Measurements from ENCODE around the gene PRR20B.
"Not testable (repeated sequence)": the region's sequence is repeated elsewhere in the genome, so short reads cannot be mapped to it uniquely, and the experiment has no call there.

The PRR20B gene

DNA sequence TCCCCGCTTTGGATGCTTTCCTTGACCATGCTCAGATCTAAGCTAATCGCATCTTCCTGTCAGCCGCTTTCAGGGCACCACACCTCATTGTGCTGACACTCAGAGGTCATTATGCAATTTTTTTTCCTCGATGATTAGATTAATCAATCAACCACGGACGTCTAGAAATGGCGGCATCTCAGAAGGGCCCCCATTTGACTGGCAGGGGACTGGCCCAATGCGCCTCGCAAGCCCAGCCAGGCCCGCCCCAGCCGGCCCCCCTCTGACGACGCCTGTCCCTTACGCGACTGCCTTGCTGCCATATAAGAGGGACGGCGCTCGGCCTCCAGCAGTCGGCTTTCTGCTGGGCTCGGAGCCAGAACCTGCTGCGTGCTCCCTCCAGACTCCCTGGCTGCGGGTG lies at the start of gene PRR20B:
PRR20B (plus strand) TSS at position 301 of the 400 bp plus-strand sequence. CDS start 387 bp downstream, outside the sequence.
- DNase-seq (ENCODE audit: low read depth in 2 of 2): not testable (repeated sequence)

DNA sequence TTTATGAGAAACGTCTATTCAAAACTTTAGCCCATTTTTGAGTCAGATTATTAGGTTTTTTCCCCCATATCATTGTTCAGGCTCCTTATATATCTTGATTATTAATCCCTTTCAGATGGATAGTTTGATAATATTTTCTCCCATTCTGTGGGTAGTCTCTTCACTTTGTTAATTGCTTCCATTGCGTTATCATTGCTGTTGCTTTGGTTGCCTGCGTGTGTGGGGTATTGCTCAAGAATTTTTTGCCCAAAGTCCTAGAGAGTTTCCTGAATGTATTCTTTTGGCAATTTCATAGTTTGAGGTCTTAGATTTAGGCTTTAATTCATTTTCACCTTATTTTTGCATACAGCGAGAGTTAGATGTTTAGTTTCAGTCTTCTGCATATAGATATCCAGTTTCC lies 32.3 kb upstream of the PRR20B start:
- DNase-seq (ENCODE audit: low read depth in 2 of 2): no peak

DNA sequence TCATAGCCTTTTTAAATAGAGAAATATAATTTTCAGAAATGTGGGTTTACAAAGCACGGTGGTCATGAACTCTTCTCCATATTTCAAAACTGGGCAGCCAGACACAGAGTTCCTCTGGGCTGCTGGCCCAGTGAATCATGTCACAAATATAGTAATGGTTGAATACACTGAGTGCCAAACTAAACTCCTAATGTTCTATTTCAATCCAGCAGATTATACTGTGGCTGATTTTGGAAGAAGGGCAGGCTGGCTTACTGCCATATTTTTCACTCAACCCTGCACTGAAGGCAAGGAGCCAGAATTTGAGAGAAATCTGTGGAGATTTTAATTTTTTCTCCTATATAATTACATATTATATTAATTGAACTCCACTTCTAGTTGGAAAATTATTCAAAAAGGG lies 23.6 kb upstream of the PRR20B start:
- no peak for DNase-seq (ENCODE audit: low read depth in 2 of 2)

DNA sequence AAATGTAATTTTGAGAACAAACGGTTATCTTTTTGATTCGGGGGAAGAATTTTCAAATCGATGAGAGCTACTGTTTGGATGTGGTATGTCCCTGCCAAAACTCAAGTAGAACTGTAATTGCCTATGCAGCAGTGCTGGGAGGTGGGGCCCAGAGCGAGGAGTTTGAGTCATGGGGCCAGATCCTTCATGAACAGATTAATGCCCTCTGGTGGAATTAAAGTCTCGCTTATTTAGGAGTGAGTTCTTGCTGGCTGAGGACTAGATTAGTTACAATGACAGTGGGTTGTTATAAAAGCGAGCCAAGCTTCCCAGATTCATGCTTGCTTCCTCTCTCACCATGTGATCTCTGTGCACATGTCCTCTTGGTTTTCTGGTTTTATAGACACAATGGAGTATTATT lies 18.4 kb upstream of the PRR20B start:
- no peak for DNase-seq (ENCODE audit: low read depth in 2 of 2)

DNA sequence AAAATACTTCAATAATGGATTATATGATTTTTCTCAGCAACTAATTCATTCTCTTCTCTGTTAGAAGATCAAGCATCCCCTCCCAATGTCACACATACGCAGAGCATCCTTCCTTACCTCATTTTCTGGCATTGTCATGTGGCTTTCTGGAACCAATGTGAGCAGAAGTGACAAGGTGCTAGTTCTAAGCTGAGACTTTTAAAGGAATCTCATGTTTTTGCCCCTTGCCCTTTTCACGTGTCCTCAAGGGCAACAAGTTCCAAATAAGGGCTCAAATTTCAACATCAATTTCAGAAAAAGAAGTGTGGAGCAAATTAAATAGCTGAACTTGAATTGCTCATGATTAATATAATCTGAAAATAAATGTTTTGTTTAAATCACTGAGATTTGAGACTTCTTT lies 11.2 kb upstream of the PRR20B start:
- DNase-seq (ENCODE audit: low read depth in 2 of 2): no peak

DNA sequence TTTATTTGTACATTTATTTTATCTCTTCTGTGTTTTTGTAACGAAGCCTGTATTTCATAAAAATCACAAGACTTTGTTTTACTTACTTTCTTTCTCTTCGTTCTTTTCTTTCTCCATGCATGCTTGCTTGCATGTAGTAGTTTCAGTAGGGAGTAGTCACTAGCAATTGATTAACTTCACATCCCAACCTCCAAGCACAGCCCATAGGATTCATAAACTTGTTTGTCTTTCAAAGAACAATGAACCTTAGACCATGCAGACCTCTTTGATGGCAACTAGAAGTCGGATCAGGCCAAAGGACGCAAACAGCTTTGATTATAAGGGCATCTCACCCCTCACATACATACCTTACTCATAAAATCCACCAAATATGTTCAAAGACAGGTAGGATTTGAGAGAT lies 9.7 kb upstream of the PRR20B start:
- DNase-seq (ENCODE audit: low read depth in 2 of 2): no peak

DNA sequence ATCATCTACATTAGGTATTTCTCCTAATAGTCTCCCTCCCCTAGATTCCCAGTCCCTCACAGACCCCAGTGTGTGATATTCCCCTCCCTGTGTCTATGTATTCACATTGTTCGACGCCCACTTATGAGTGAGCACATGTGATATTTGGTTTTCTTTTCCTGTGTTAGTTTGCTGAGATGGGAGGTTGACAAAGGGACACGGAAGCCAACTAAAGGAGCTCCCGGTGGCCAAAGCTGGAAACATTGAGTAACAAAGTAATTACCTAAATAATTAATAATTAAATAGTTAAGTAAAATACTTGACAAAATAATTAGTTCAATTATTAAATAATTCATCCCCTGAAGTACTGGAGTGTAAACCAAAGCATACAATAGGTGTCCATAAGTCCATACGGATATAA lies 8.3 kb upstream of the PRR20B start:
- DNase-seq (ENCODE audit: low read depth in 2 of 2): no peak

DNA sequence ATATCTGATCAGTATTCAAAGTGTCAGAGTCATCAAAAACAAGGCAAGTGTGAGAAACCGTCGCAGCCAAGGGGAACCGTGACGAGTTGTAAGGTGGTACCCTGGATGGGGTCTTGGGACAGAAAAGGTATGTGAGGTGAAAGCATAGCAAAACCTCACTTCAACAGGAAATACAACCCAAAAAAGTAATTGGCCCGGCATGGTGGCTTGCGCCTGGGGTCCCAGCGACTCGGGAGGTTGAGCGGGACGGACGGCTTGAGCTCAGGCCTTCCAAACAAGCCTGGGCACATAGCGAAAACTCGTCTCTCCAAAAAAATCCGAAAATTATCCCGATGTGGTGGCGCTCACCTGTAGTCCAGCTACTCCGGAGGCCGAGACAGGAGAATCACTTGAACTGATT lies 7.5 kb upstream of the PRR20B start:
- not testable (repeated sequence) for DNase-seq (ENCODE audit: low read depth in 2 of 2)

DNA sequence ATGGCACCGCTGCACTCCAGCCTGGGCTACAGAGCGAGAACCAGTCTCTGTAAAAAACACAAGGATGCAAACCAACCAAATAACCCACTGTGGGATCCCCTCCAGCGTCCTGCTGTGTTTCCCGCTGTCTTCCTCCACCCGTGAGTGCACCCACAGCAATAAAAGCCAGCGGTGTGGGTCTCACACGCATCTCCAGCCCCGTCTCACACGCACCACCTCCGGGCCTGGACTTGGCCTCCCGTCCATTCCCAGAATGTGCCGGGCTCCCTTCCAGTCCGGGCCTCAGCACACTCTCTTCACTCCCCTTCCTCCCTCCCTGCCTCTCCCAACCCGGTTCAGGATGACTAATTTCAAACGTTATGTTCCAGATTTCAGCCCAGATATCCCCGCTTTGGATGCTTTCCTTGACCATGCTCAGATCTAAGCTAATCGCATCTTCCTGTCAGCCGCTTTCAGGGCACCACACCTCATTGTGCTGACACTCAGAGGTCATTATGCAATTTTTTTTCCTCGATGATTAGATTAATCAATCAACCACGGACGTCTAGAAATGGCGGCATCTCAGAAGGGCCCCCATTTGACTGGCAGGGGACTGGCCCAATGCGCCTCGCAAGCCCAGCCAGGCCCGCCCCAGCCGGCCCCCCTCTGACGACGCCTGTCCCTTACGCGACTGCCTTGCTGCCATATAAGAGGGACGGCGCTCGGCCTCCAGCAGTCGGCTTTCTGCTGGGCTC lies 6.9 kb upstream of the PRR20B start, which contains the start of gene PRR20A:
PRR20A (plus strand) TSS at position 684 of the 734 bp plus-strand sequence. CDS start 387 bp downstream, outside the sequence.
- DNase-seq (ENCODE audit: low read depth in 2 of 2): not testable (repeated sequence)

DNA sequence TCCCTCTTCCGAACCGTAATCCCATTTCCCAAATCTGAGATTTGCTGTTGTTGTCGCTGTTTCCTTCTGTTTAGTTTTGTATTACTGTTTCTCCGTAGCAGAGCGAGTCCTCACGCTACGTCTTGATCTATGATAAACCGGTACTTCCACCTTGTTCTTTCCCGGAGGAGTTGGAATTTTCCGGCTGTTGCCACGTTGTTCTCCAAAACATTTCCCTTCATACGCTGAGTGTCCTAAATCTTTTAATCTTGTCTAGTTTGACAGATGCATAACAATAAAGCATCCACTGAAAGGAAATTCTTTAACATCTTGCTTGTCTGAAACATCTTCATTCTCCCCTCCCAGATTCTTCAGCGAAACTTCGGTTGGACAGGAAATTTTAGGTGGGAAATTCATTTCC lies 818 bp downstream of the PRR20B start:
- DNase-seq (ENCODE audit: low read depth in 2 of 2): not testable (repeated sequence)

DNA sequence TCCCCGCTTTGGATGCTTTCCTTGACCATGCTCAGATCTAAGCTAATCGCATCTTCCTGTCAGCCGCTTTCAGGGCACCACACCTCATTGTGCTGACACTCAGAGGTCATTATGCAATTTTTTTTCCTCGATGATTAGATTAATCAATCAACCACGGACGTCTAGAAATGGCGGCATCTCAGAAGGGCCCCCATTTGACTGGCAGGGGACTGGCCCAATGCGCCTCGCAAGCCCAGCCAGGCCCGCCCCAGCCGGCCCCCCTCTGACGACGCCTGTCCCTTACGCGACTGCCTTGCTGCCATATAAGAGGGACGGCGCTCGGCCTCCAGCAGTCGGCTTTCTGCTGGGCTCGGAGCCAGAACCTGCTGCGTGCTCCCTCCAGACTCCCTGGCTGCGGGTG lies 6.5 kb downstream of the PRR20B start, which contains the start of gene PRR20C:
PRR20C (plus strand) TSS at position 301 of the 400 bp plus-strand sequence. CDS start 387 bp downstream, outside the sequence.
- DNase-seq (ENCODE audit: low read depth in 2 of 2): not testable (repeated sequence)

DNA sequence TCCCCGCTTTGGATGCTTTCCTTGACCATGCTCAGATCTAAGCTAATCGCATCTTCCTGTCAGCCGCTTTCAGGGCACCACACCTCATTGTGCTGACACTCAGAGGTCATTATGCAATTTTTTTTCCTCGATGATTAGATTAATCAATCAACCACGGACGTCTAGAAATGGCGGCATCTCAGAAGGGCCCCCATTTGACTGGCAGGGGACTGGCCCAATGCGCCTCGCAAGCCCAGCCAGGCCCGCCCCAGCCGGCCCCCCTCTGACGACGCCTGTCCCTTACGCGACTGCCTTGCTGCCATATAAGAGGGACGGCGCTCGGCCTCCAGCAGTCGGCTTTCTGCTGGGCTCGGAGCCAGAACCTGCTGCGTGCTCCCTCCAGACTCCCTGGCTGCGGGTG lies 13.0 kb downstream of the PRR20B start, which contains the start of gene PRR20D:
PRR20D (plus strand) TSS at position 301 of the 400 bp plus-strand sequence. CDS start 387 bp downstream, outside the sequence.
- not testable (repeated sequence) for DNase-seq (ENCODE audit: low read depth in 2 of 2)

DNA sequence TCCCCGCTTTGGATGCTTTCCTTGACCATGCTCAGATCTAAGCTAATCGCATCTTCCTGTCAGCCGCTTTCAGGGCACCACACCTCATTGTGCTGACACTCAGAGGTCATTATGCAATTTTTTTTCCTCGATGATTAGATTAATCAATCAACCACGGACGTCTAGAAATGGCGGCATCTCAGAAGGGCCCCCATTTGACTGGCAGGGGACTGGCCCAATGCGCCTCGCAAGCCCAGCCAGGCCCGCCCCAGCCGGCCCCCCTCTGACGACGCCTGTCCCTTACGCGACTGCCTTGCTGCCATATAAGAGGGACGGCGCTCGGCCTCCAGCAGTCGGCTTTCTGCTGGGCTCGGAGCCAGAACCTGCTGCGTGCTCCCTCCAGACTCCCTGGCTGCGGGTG lies 19.6 kb downstream of the PRR20B start, which contains the start of gene PRR20E:
PRR20E (plus strand) TSS at position 301 of the 400 bp plus-strand sequence. CDS start 387 bp downstream, outside the sequence.
- DNase-seq (ENCODE audit: low read depth in 2 of 2): not testable (repeated sequence)

DNA sequence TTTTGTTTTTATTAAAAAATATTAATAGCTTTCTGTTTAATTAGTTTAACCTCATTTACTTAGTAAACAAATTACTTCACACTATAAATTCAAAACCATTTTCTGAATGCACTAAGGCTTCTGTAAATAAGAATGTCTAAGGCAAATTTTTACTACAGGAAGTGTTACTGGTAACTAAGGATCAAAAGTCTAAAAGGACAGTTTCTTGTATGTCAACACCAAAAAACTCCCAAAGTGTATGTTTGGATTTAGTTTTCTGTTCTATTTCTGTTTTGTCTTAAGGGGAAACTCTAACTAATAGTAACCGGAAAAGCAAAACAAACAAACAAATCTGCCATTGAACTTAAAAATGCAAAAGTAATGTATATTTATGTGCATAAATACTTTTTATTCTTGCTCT lies 44.4 kb downstream of the PRR20B start:
- DNase-seq (ENCODE audit: low read depth in 2 of 2): no peak

Data from stimulated activated CD8-positive, alpha-beta memory T cell treated with anti-CD3 and anti-CD28 coated beads, Interleukin-7, amount 100 ng/mL, for 4 hours (primary cell).